Measurements from ENCODE around the gene PTGES3.

PTGES3 gene

DNA sequence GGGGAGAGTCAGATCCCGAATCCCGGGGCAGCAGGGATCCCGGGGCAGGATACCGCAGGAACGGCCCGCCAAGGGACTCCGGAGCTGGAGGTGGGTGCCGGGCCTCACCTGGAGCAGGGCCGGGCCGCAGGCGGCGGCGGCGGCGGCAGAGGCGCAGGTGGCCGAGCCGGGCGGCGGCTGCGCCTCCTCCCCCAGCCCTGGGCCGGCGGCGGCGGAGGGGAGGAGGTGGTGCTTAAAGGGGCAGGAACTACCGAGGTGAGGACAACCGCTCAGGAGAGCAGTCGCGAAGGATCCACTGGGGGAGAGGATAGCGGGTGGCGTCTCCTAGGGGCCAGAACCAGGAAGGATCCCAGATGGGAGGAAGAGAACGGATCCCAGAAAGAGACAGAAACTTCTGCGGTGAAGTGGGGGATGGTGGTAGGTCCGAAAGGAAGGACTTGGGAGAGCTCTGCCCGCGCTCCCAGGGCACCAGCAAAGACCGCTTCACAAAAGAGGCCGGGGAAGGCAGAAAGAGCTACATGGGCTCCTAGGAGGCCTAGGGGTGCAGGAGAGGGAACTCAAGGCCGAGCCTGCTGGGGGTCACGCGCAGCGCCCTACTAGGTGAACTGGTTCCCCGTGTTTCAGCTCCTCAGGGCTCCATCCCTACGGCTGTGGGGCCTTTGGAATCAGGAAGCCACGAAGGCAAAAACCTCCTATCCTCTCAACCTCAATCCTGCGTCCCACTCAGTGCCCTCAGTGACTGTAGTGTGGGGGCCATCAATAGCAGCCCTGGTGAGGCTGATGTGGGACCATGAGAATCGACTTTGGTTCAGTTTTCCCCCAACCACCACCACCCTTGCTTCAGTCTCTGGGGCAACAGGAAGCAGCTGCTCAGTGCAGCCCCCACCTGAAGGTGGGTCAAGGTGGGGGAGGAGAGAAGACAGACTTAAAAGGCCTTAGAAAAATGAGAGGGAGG, 53.0 kb downstream of the PTGES3 start:
- DNase-seq (ENCODE audit: low spot score): peak; percentile 83
- in situ Hi-C loops (cut with MboI; ENCODE audit: low sequenced_read_pairs, unreplicated experiment): no loop called here
- TF ChIP-seq CTCF (IDR thresholded peaks at IDR 0.05; ENCODE audit: borderline replicate concordance, control extremely low read depth, extremely low read depth, insufficient read depth, missing control alignments): peak; percentile 18

DNA sequence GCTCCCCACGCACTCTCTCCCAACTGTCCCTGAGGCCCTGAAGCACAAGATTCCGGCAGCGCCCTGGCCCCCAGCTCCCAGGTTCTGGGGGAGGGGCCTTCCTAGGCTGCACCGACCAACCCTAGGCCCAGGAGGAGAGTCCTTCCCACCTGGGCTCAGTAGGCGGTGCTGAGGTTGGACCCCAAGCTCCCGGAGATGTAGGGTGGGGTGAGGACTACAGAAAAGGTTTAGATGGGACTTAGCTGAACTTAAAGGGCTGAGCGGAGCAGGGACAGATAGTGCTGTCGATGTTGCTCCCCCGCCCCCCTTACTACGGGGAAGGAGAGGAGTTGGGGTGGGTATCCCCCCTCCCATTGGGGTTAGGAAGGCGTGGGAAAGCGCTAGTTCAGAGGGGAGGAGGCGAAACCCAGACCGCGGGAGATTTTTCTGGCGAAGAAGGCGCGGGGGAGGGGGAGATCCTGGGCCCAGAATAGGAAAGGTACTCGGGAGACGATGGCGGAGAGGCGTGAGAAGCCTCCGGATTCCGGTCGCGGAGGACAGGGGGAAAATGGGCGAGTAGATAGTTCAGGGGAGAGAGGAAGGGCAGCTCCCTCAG, 53.7 kb downstream of the PTGES3 start:
- in situ Hi-C loops (cut with MboI; ENCODE audit: low sequenced_read_pairs, unreplicated experiment): no loop called here
- no peak for TF ChIP-seq CTCF (IDR thresholded peaks at IDR 0.05; ENCODE audit: borderline replicate concordance, control extremely low read depth, extremely low read depth, insufficient read depth, missing control alignments)
- peak; percentile 54 for DNase-seq (ENCODE audit: low spot score)

DNA sequence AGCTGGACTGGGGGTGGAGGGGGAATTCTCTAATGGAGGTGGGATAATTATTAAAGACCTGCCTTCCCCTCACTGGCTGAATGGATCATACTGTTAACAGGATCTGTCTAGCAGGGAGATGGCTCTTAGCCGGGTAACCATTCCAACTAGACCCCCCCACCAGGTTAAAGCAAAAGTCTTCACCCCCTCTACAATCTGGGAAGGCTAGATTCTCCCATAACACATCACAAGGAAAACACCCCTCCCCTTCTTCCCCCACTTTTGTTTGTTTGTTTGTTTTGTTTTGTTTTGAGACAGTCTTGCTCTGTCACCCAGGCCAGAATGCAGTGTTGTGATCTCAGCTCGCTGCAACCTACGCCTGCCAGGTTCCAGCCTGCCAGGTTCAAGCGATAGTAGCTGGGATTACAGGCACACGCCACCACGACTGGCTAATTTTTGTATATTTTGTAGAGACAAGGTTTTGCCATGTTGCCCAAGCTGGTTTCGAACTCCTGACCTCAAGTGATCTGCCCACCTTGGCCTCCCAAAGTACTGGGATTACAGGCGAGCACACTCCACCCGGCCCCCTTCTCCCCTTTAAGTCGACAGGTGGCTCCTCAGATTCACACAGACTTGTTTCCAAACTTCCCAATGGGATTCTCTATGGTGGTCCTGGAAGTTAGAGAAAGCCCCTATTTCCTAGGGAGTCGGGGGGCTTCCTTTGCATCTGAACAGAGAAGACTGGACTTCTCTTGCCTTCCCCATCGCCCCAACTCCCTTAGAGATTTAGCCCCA, 54.4 kb downstream of the PTGES3 start:
- no peak for TF ChIP-seq CTCF (IDR thresholded peaks at IDR 0.05; ENCODE audit: borderline replicate concordance, control extremely low read depth, extremely low read depth, insufficient read depth, missing control alignments)
- DNase-seq (ENCODE audit: low spot score): no peak
- in situ Hi-C loops (cut with MboI; ENCODE audit: low sequenced_read_pairs, unreplicated experiment): no loop called here

DNA sequence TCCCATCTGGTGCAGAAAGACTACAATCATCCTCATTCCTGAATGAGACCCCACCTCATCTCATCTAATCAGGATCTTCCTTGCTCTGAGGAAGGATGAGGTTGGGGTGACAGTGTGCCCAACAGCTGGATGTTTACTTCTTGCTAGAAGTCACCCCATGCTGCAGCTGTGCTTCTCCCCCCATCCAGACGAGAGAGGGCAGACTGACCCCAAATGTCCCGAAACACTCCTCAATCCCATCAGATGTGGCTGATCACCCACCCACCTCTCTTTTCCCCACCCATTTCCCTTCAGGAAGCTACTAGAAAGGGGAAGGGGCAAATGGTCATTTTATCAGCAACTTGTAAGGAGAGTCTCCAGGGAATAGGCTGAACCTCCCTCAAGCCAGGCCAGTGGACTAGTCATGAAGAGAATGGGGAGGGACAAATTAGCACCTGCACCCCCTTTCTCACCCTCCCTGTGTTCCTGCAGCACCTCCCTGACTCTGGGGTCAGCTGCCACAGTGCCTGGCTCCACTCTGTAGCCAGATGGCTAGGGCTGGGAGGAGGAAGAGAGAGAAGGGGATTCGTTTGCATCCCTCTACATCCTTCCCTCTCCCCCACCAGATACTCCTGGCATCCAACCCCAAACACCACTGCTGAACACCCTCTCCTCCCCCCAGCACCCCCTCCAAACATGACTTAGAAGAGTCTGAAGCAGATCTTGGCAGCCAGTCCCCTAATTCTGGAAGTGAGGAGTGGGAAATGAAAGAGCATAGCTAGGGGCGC, 55.2 kb downstream of the PTGES3 start:
- in situ Hi-C loops (cut with MboI; ENCODE audit: low sequenced_read_pairs, unreplicated experiment): no loop called here

GRCh38 chr12:56631790-56632700, 56.0 kb downstream of the PTGES3 start:
- DNase-seq (ENCODE audit: low spot score): peak; percentile 76
- in situ Hi-C loops (cut with MboI; ENCODE audit: low sequenced_read_pairs, unreplicated experiment): no loop called here
- TF ChIP-seq CTCF (IDR thresholded peaks at IDR 0.05; ENCODE audit: borderline replicate concordance, control extremely low read depth, extremely low read depth, insufficient read depth, missing control alignments): no peak

More for the DNA sequence above, 55.2 kb downstream of the PTGES3 start:
- peak; percentile 35 for DNase-seq (ENCODE audit: low spot score)
- no peak for TF ChIP-seq CTCF (IDR thresholded peaks at IDR 0.05; ENCODE audit: borderline replicate concordance, control extremely low read depth, extremely low read depth, insufficient read depth, missing control alignments)
